Measurements from ENCODE around the gene ELL2.

- TF ChIP-seq CTCF (IDR thresholded peaks at IDR 0.05; ENCODE audit: poor library complexity, severe bottlenecking), result no peak
- no peak for TF ChIP-seq RAD21 (conservative IDR thresholded peaks at IDR 0.05)
- no peak for TF ChIP-seq REST (IDR thresholded peaks at IDR 0.05; ENCODE audit: borderline replicate concordance)
- TF ChIP-seq EP300 (conservative IDR thresholded peaks at IDR 0.05; ENCODE audit: poor library complexity, severe bottlenecking), result no peak
- TF ChIP-seq POLR2AphosphoS5 (IDR thresholded peaks at IDR 0.05), result no peak
- TF ChIP-seq EZH2 (IDR thresholded peaks at IDR 0.05; ENCODE audit: borderline replicate concordance, insufficient read depth, low read length, poor library complexity, severe bottlenecking), result no peak
- TF ChIP-seq SMC3 (conservative IDR thresholded peaks at IDR 0.05; ENCODE audit: poor library complexity), result no peak
- no peak for TF ChIP-seq MXI1 (conservative IDR thresholded peaks at IDR 0.05; ENCODE audit: poor library complexity, severe bottlenecking)
- no peak for TF ChIP-seq TAF1 (IDR thresholded peaks at IDR 0.05; ENCODE audit: low read depth)
Observed at GRCh38 chr5:95986001-95986400, 24.4 kb upstream of the ELL2 start.

Data from neural cell (in vitro differentiated cells).